Bronchial epithelial cell (primary cell): ENCODE results near the gene CCDC196. TPM values are rescaled to one million over a fixed set of nuclear protein-coding genes. Genes with fewer than 3 reads are reported as not detected.
A peak's percentile ranks its signal among the peaks of the same experiment; 100 is the strongest.

ENCODE experiments used
- DNase-seq: peaks from one replicate; pipeline ENCODE4 v3.0.0-alpha.2; 2010; ENCODE audit warnings: low read depth
- FAIRE-seq: peaks from 2 replicates; lab custom pipeline; 2011; peaks lifted over from hg19 to GRCh38; lab: Jason Lieb, UNC
- H3K27me3 ChIP-seq: 2 replicates; pipeline ENCODE4 v1.5.1; 2011; ENCODE audit warnings: low read length; ENCODE audit not compliant: control insufficient read depth, insufficient read depth
- H3K36me3 ChIP-seq: 2 replicates; pipeline ENCODE4 v1.5.1; 2011; ENCODE audit warnings: low read length; ENCODE audit not compliant: control insufficient read depth, insufficient read depth
- H3K4me3 ChIP-seq: 2 replicates; pipeline ENCODE4 v1.5.1; 2011; ENCODE audit warnings: mild to moderate bottlenecking, low read depth, low read length, control low read depth
- CTCF ChIP-seq: IDR thresholded peaks from 2 replicates; pipeline ENCODE4 v1.5.1; 2011; ENCODE audit warnings: mild to moderate bottlenecking, moderate library complexity, low read length, control low read depth, inconsistent platforms; ENCODE audit not compliant: insufficient read depth, severe bottlenecking
- total RNA-seq: library from RNA; depleted of rRNA; stranded (reverse); fragments of >200 nt; gene quantifications from 2 replicates; pipeline ENCODE4 v1.2.1, GENCODE V29; 2014

CCDC196 gene
- total RNA-seq, 1 donor from 2014 or later, result not detected

DNA sequence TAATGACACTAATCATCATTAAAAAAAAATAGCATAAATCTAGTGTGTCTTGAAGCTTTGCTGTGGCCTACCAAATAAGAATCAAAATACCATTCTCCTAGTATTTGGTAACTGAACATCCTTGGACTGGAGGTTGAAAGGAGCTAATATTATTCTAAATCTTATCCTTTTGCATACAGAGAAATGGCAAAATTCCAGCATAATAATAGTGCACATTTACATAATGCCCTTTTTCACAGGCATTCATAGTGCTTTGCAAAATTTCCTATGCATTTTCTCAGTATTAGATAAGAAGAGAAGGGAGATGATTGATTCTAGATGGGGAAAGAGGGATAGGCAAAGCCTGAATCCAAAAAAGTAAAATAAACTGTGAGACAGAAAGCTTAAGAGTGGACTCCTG lies 13.9 kb upstream of the CCDC196 start:
- no peak for DNase-seq
- no peaks in the 10 kb centered on the region for H3K27me3 ChIP-seq
- TF ChIP-seq CTCF, result no peak
- H3K36me3 ChIP-seq, result no peaks in the 10 kb centered on the region
- H3K4me3 ChIP-seq, result no peak overlapping the region
- no peak for FAIRE-seq

- no peaks in the 10 kb centered on the region for H3K27me3 ChIP-seq
- FAIRE-seq (no peak), DNase-seq (no peak)
- no peaks in the 10 kb centered on the region for H3K36me3 ChIP-seq
- H3K4me3 ChIP-seq, result no peak overlapping the region
- TF ChIP-seq CTCF, result no peak
These were observed 12.9 kb upstream of the CCDC196 start for GRCh38 chr14:66473223-66473622.

DNA sequence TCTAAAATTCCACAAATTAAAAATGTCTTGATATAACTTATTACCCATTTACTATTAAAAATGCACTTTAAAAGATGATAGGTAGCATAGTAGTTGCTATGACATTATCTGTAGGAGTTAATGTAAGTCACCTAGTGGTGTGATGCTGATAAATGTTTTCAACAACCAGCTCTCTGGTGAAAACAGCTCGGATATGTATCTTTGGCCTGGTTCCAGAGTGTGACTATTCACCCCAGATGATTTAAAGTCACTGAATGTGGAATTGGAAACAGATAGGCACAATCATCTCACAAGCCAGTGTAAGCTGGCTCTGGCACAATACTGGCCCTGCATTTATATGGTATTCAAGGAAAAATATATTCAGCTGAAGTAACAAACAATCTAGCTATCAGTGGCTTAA lies 9.2 kb upstream of the CCDC196 start:
- DNase-seq (peak; percentile 37), FAIRE-seq (no peak)
- H3K4me3 ChIP-seq, result no peak overlapping the region
- no peaks in the 10 kb centered on the region for H3K27me3 ChIP-seq
- TF ChIP-seq CTCF, result no peak
- H3K36me3 ChIP-seq, result no peaks in the 10 kb centered on the region

DNA sequence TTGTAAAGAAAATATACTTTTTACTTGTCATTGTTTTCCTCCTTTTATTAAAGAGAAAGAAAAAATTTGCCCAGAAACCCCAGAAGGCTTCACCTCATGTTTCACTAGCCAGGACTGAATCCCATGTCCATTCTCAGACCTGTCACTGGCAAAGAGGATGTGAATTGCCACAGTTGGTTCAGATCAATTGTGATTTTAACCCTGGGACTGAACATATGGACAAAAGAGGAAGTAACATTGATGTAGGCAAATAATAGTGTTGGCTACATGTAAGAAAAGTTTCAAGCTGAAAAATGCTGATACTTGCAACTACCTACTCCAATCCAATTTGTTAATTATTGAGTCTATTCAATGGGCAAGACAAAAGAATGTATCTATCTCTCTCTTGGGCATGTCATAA lies 8.6 kb upstream of the CCDC196 start:
- DNase-seq (no peak), FAIRE-seq (no peak)
- TF ChIP-seq CTCF, result no peak
- no peak overlapping the region for H3K4me3 ChIP-seq
- no peaks in the 10 kb centered on the region for H3K36me3 ChIP-seq
- no peaks in the 10 kb centered on the region for H3K27me3 ChIP-seq

DNA sequence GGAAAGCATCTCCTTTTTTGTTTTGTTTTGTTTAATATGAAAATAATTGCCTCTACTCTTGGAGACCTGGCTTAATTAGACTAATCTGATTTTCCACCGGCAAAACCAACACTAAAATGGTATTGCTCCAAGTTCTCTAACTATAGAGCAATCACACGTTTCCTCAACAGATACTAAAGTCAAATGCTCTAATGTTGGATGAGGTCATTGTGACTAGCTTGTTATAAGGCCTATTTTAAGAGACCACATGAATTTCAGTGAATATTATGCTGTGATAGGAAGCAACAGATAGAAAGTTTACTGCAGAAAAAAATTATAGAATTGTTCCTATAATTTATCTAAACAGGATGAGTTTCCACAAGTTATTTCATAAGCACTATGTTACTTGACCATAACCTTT lies 3.3 kb upstream of the CCDC196 start:
- H3K36me3 ChIP-seq, result no peaks in the 10 kb centered on the region
- FAIRE-seq, result no peak
- H3K27me3 ChIP-seq, result no peaks in the 10 kb centered on the region
- TF ChIP-seq CTCF, result no peak
- H3K4me3 ChIP-seq, result no peak overlapping the region
- DNase-seq, result peak; percentile 0

- peak; percentile 23 for FAIRE-seq
- DNase-seq, result peak; percentile 76
- no peak for TF ChIP-seq CTCF
- Histone ChIP-seq H3K27me3 (no peaks in the 10 kb centered on the region), H3K4me3 (no peak overlapping the region), H3K36me3 (no peaks in the 10 kb centered on the region)
These were observed 2.8 kb upstream of the CCDC196 start for GRCh38 chr14:66483322-66483721.
